ENCODE results near the gene MBNL3. TPM values are rescaled to one million over a fixed set of nuclear protein-coding genes. Genes with fewer than 3 reads are reported as not detected.

Gene MBNL3
- total and polyA plus RNA-seq, 2 donors (not counting 3 experiments of a cell fraction or from before 2014, with no cell fraction given): 1.8 to 5.6 TPM

- H3K9ac ChIP-seq (replicated peaks; ENCODE audit: extremely low read depth, insufficient read depth, low read length): no peak overlapping the region
- no peaks in the 10 kb centered on the region for H4K20me1 ChIP-seq (replicated peaks; ENCODE audit: control insufficient read depth, extremely low read depth, insufficient read depth, low read length)
- H3K4me1 ChIP-seq (ENCODE audit: control insufficient read depth, extremely low read depth, insufficient read depth, low read length): no peaks in the 10 kb centered on the region
- DNase-seq (ENCODE audit: low read depth, low spot score): no peak
- no peak for TF ChIP-seq MAX (IDR thresholded peaks at IDR 0.05; ENCODE audit: insufficient read depth, insufficient read length)
- TF ChIP-seq MYC (IDR thresholded peaks at IDR 0.05; ENCODE audit: low read depth, low read length): no peak
- TF ChIP-seq EZH2 (IDR thresholded peaks at IDR 0.05; ENCODE audit: borderline replicate concordance, low read depth, low read length, severe bottlenecking): no peak
- no peak for TF ChIP-seq CTCF (IDR thresholded peaks at IDR 0.05; ENCODE audit: extremely low read depth in 1 of 2, insufficient read depth in 1 of 2, low read depth in 1 of 2, low read length in 2 of 2)
- no peak for TF ChIP-seq FOS (IDR thresholded peaks at IDR 0.05; ENCODE audit: borderline replicate concordance, insufficient read depth, low read length)
- no peak for TF ChIP-seq GATA2 (IDR thresholded peaks at IDR 0.05; ENCODE audit: insufficient read depth, insufficient read length, low read depth, low read length)
- TF ChIP-seq POLR2AphosphoS5 (IDR thresholded peaks at IDR 0.05; ENCODE audit: insufficient read depth, low read depth, low read length): no peak
- TF ChIP-seq POLR2A (IDR thresholded peaks at IDR 0.05; ENCODE audit: low read depth, low read length): no peak
- TF ChIP-seq JUN (IDR thresholded peaks at IDR 0.05; ENCODE audit: borderline replicate concordance, insufficient read depth, insufficient read length, low read depth): no peak
- no peak overlapping the region for H2AFZ ChIP-seq (ENCODE audit: low read depth, low read length)
- BruUV-seq (replicated peaks): no TSS peak
- no peaks in the 10 kb centered on the region for H3K9me1 ChIP-seq (replicated peaks; ENCODE audit: control insufficient read depth, extremely low read depth, insufficient read depth, low read length)
- no peak overlapping the region for H3K4me2 ChIP-seq (ENCODE audit: insufficient read depth, low read length)
- H3K27ac ChIP-seq (ENCODE audit: insufficient read depth, low read depth, low read length): no peak overlapping the region
- H3K79me2 ChIP-seq (ENCODE audit: control insufficient read depth, insufficient read depth, low read length): no peaks in the 10 kb centered on the region
- no peak overlapping the region for H3K4me3 ChIP-seq (replicated peaks in 1 of 3; ENCODE audit: insufficient read depth in 1 of 3, low read depth in 1 of 3, low read length in 3 of 3)
- ChIA-PET POLR2A (no interaction called here), CTCF (no interaction called here)
- no peaks in the 10 kb centered on the region for H3K27me3 ChIP-seq (ENCODE audit: control insufficient read depth in 2 of 2, insufficient read depth in 2 of 2, low read length in 2 of 2)
- no peaks in the 10 kb centered on the region for H3K9me3 ChIP-seq (replicated peaks; ENCODE audit: control insufficient read depth, insufficient read depth, low read length)
- no peaks in the 10 kb centered on the region for H3K36me3 ChIP-seq (ENCODE audit: control insufficient read depth in 2 of 2, extremely low read depth in 1 of 2, insufficient read depth in 2 of 2, low read length in 2 of 2)
- intact Hi-C loops (cut with micrococcal nuclease): no loop called here
- no peak for FAIRE-seq
- dilution Hi-C loops (cut with MboI; ENCODE audit: extremely low pct_ligation_motif_present, low sequenced_read_pairs): no loop called here
Measured at GRCh38 chrX:132533409-132533808, 44.6 kb upstream of the MBNL3 start.
